Right atrium auricular region (tissue), 2 donors: ENCODE measurements around the gene MRPL36. TPM values are rescaled to one million over a fixed set of nuclear protein-coding genes. Genes with fewer than 3 reads are reported as not detected.
A peak's percentile ranks its signal among the peaks of the same experiment; 100 is the strongest.
"Not testable (repeated sequence)": the region's sequence is repeated elsewhere in the genome, so short reads cannot be mapped to it uniquely, and the experiment has no call there.

Experiments
- DNase-seq: peaks from one replicate; pipeline ENCODE4 v3.0.0-alpha.2; 2019; ENCODE audit warnings: low spot score
- H3K27ac ChIP-seq, 2 donors: fragments of 200-600 bp; sonication (generic); 1 replicate in 1 of 2; 2 replicates in 1 of 2; pipeline ENCODE4 v1.5.1; 2016 to 2019
- H3K27me3 ChIP-seq, 2 donors: fragments of 200-600 bp; sonication (generic); one replicate each; pipeline versions ENCODE4 v1.5.1 to v1.6.0; 2017 to 2019
- H3K36me3 ChIP-seq: fragments of 200-600 bp; sonication (generic); one replicate; pipeline ENCODE4 v1.5.1; 2016
- H3K4me1 ChIP-seq, 2 donors: fragments of 200-600 bp; sonication (generic); one replicate each; pipeline versions ENCODE4 v1.5.1 to v1.6.0; 2017 to 2019
- H3K4me3 ChIP-seq, 2 donors: fragments of 200-600 bp; sonication (generic); 1 replicate in 1 of 2; 2 replicates in 1 of 2; pipeline ENCODE4 v1.5.1; 2017 to 2019; ENCODE audit warnings: mild to moderate bottlenecking in 1 of 2, moderate library complexity in 1 of 2
- H3K9me3 ChIP-seq, 2 donors: fragments of 200-600 bp; sonication (generic); one replicate each; pipeline ENCODE4 v1.5.1; 2019
- total RNA-seq, 2 donors: library from RNA; depleted of rRNA; stranded (reverse); fragments of >200 nt; gene quantifications; one replicate each; pipeline ENCODE4 v1.1.0, GENCODE V29; 2016
- TF ChIP-seq, protein P1 (sequence below), 2 donors: fragments of 200-600 bp; sonication (generic); IDR thresholded peaks; one replicate each; pipeline ENCODE4 v1.5.1; 2019; ENCODE audit warnings: antibody characterized with exemption in 2 of 2

Gene MRPL36
- total RNA-seq, 2 donors from 2014 or later: 40.5 to 41.2 TPM

DNA sequence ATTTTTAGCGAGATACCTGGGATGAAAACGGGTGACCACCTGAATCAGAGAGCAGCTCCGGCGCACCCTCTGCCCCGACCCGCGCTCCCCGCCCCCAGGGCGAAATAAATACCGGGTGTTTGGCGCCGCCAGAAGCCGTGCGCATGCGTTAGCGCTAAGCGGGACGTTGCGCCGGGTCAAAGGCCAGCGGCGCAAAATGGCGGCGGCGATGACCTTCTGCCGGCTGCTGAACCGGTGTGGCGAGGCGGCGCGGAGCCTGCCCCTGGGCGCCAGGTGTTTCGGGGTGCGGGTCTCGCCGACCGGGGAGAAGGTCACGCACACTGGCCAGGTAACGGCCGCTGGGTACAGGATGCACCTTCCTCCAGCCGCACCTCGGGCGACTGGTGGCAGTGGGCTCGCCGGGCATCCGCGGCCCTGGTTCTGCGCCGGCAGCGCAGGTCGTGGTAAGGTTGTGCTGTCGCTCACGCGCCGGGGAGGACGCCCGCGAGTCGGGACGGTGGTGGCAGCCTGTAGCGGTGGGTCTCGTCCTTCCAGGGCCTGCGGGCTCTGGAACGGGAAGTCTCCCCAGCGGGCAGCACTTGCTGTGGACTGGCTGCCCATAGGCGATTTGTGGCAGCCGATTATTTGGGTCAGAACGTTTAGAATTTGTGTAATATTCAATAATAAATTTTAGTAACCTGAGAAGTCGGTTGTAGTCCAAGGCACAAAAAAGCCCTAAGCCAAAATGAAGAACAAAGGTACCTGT, 1.8 kb upstream of the MRPL36 start, which contains the start of gene NDUFS6:
NDUFS6 (plus strand) TSS at position 186 of the 745 bp plus-strand sequence; CDS start at position 197, 11 bp downstream.
- Histone ChIP-seq H3K4me1 (peaks cover 3 to 54% of the 10 kb centered on the region in 2 donors), H3K36me3 (peaks cover 52% of the 10 kb centered on the region), H3K27me3 (no peaks in the 10 kb centered on the region), H3K9me3 (no peaks in the 10 kb centered on the region), H3K27ac (peak within 1 kb of the TSS; percentile 90), H3K4me3 (peak within 1 kb of the TSS; percentile 88 to 93)
- TF ChIP-seq, protein P1, sequence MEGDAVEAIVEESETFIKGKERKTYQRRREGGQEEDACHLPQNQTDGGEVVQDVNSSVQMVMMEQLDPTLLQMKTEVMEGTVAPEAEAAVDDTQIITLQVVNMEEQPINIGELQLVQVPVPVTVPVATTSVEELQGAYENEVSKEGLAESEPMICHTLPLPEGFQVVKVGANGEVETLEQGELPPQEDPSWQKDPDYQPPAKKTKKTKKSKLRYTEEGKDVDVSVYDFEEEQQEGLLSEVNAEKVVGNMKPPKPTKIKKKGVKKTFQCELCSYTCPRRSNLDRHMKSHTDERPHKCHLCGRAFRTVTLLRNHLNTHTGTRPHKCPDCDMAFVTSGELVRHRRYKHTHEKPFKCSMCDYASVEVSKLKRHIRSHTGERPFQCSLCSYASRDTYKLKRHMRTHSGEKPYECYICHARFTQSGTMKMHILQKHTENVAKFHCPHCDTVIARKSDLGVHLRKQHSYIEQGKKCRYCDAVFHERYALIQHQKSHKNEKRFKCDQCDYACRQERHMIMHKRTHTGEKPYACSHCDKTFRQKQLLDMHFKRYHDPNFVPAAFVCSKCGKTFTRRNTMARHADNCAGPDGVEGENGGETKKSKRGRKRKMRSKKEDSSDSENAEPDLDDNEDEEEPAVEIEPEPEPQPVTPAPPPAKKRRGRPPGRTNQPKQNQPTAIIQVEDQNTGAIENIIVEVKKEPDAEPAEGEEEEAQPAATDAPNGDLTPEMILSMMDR (IDR thresholded peaks at IDR 0.05): no peak
- peak; percentile 71 for DNase-seq

DNA sequence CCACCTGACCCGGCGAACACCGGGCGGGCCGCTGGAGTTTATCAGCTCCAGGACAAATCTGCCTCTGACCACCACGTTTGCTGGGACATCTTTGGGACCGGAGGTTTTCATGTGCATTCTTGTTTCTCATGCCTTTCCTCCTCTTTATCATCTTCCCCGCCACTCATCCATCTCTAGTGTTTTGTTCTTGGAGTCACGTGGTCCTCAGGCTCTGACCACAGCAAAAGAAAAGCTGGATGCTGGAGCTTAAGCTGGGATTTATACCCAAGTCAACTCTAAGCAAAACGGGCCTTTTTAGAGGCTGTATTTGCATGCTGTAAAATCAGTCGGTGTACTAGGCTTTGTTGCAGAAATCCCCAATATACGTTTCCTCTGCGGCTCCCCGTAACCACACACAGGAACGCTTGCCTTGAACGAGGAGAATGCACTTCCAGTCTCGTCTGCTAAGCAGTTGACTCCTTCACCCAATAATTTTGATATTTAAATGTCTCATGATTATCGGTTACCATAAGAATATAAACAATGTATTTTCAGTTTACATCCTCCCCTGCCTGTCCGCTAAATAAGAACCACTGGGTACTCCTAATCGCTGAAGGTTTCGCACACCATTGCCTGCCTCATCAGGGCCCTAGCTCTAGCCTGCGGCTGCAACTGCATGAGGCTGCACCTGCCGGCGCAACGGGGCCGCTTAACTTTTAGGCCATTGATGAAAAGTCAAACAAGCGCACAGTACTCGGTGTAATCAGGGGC, 1.0 kb upstream of the MRPL36 start:
- TF ChIP-seq, protein P1 (IDR thresholded peaks at IDR 0.05): no peak
- peak overlapping the region; percentile 88 to 93 for H3K4me3 ChIP-seq
- peak; percentile 65 for DNase-seq
- peaks cover 3 to 50% of the 10 kb centered on the region in 2 donors for H3K4me1 ChIP-seq
- peak overlapping the region; percentile 90 for H3K27ac ChIP-seq
- no peaks in the 10 kb centered on the region for H3K9me3 ChIP-seq
- no peaks in the 10 kb centered on the region for H3K27me3 ChIP-seq
- peaks cover 45% of the 10 kb centered on the region for H3K36me3 ChIP-seq

DNA sequence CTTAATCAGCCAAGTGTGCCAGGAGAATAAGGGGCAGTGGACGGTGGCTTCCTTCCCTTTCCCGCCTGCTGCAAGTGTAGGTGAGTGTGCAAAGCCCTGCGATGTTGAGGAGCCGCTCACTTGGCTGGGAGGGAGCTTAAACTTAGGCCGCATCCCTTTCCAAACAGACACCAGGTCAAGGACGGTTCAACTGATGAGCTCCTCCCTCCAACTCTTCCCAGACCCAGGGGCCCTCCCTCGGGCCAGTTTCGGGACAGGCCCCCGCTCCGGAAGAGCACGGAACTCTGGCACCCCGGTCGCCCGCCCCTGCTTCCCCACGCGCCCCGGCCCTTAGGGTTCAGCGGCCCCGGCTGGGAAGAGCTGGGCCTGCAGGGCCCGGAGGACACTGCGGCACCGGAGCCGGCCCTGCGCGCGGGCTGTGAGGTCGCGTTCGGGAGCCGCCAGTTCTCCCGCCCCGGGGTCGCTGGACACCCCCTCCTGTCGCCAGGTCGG, 481 bp downstream of the MRPL36 start:
- Histone ChIP-seq H3K36me3 (peaks cover 31% of the 10 kb centered on the region), H3K27me3 (no peaks in the 10 kb centered on the region), H3K9me3 (no peaks in the 10 kb centered on the region), H3K4me3 (peak overlapping the region; percentile 88 to 93), H3K4me1 (peaks cover 3 to 37% of the 10 kb centered on the region in 2 donors), H3K27ac (peak overlapping the region; percentile 90)
- no peak for DNase-seq
- TF ChIP-seq, protein P1 (IDR thresholded peaks at IDR 0.05): no peak

DNA sequence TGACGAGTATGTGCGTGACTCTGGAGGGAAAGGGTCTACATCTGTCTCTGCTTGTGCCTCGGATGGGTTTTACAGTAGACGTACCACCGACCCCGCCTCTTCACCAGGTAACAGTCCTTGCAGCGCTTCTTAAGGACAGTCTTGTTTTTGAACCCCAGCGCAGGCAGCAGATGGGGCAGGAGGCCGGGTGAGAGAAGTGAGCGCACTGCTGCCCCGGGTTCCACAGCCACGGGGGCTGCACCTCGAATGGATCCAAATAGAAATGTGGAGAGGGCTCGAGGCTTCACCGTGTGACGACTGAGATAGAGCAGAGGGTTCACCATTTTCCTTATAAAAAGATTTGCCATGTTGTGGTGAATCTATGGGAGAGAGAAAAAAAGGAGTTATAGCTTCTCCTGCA, 1.0 kb downstream of the MRPL36 start:
- Histone ChIP-seq H3K4me1 (peaks cover under 1 to 37% of the 10 kb centered on the region in 2 donors), H3K36me3 (peaks cover 26% of the 10 kb centered on the region), H3K4me3 (peak overlapping the region; percentile 88 to 93)
- not testable (repeated sequence) for H3K9me3 ChIP-seq, DNase-seq, H3K27me3 ChIP-seq, H3K27ac ChIP-seq

DNA sequence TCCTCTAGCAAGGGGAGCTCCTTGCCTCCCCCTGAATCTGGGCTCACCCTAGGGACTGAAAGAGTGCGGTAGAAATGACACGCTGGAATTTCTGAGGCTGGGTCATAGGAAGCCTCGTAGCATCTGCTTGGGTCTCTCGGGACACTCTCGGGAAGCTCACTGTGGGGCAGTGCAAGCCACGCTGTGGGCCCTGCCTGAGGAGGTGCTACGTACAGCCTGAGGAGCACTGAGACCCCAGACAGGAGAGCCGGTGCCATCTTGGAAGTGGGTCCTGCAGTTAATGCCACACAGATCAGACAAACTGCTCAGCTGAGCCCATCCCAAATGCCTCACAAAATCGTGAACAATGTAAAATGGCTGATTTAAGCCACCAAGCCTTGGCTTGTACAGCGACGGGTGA, 1.8 kb downstream of the MRPL36 start:
- no peak overlapping the region for H3K4me3 ChIP-seq
- H3K27me3 ChIP-seq: no peaks in the 10 kb centered on the region
- peaks cover 0 to 37% of the 10 kb centered on the region in 2 donors for H3K4me1 ChIP-seq
- no peak overlapping the region for H3K27ac ChIP-seq
- H3K9me3 ChIP-seq: no peaks in the 10 kb centered on the region
- no peak for DNase-seq
- peaks cover 18% of the 10 kb centered on the region for H3K36me3 ChIP-seq
- TF ChIP-seq, protein P1 (IDR thresholded peaks at IDR 0.05): no peak
